GM21737 (cell line): Measurements from ENCODE around the gene CD46.
"Not testable (repeated sequence)": the region's sequence is repeated elsewhere in the genome, so short reads cannot be mapped to it uniquely, and the experiment has no call there.

Source experiments
- ATAC-seq: cut with Tn5 transposase; IDR thresholded peaks from one replicate; pipeline ENCODE4 v1.9.1; 2021; ENCODE audit warnings: mild to moderate bottlenecking, moderate library complexity; ENCODE audit not compliant: unreplicated experiment

Gene CD46

GRCh38 chr1:207750631-207751305, 1.1 kb upstream of the CD46 start:
- no peak for ATAC-seq

GRCh38 chr1:207751463-207751789, 428 bp upstream of the CD46 start:
- ATAC-seq, result not testable (repeated sequence)

- peak; percentile 27 for ATAC-seq
Measured at GRCh38 chr1:207752456-207752998, 673 bp downstream of the CD46 start.

GRCh38 chr1:207753611-207754010, 1.8 kb downstream of the CD46 start:
- no peak for ATAC-seq

- no peak for ATAC-seq
Measured at GRCh38 chr1:207754011-207754410, 2.2 kb downstream of the CD46 start.

- ATAC-seq, result no peak
Measured at GRCh38 chr1:207754974-207755700, 3.3 kb downstream of the CD46 start.

GRCh38 chr1:207755846-207756693, 4.2 kb downstream of the CD46 start:
- no peak for ATAC-seq

GRCh38 chr1:207762622-207763021, 10.8 kb downstream of the CD46 start:
- no peak for ATAC-seq

- no peak for ATAC-seq
Measured at GRCh38 chr1:207763091-207763490, 11.2 kb downstream of the CD46 start.

- ATAC-seq, result no peak
Measured at GRCh38 chr1:207763972-207764371, 12.1 kb downstream of the CD46 start.

GRCh38 chr1:207766569-207766968, 14.7 kb downstream of the CD46 start:
- ATAC-seq, result no peak

GRCh38 chr1:207770514-207770913, 18.7 kb downstream of the CD46 start:
- not testable (repeated sequence) for ATAC-seq

GRCh38 chr1:207776045-207776444, 24.2 kb downstream of the CD46 start:
- not testable (repeated sequence) for ATAC-seq

GRCh38 chr1:207777412-207777811, 25.6 kb downstream of the CD46 start:
- ATAC-seq, result not testable (repeated sequence)

GRCh38 chr1:207779008-207779407, 27.2 kb downstream of the CD46 start:
- ATAC-seq, result no peak

GRCh38 chr1:207781312-207781711, 29.5 kb downstream of the CD46 start:
- ATAC-seq, result no peak

GRCh38 chr1:207787776-207788175, 35.9 kb downstream of the CD46 start:
- ATAC-seq, result no peak

GRCh38 chr1:207789386-207789785, 37.5 kb downstream of the CD46 start:
- no peak for ATAC-seq

- ATAC-seq, result no peak
Measured at GRCh38 chr1:207789792-207790787, 38.2 kb downstream of the CD46 start.

GRCh38 chr1:207791290-207791689, 39.4 kb downstream of the CD46 start:
- ATAC-seq, result no peak
